CD4-positive, alpha-beta T cell treated with Interleukin-15 for 1 hour (primary cell): ENCODE results near the gene NKPD1.

Experiments
- DNase-seq: peaks from one replicate; pipeline ENCODE4 v3.0.0-alpha.2; 2020

The NKPD1 gene

GRCh38 chr19:45160870-45161737 lies at the start of gene NKPD1:
NKPD1 (minus strand) TSS chr19:45160982; CDS start chr19:45160150, 832 bp downstream.
- DNase-seq = no peak

GRCh38 chr19:45206328-45206727 lies 45.5 kb upstream of the NKPD1 start:
- DNase-seq = no peak

GRCh38 chr19:45205810-45206209 lies 45.0 kb upstream of the NKPD1 start:
- no peak for DNase-seq

GRCh38 chr19:45202637-45203036 lies 41.9 kb upstream of the NKPD1 start:
- DNase-seq = no peak

GRCh38 chr19:45200568-45200967 lies 39.8 kb upstream of the NKPD1 start:
- DNase-seq = no peak

GRCh38 chr19:45195764-45196163 lies 35.0 kb upstream of the NKPD1 start:
- DNase-seq = no peak

GRCh38 chr19:45191375-45191774 lies 30.6 kb upstream of the NKPD1 start:
- DNase-seq = no peak

- DNase-seq = no peak
These were observed 29.2 kb upstream of the NKPD1 start for GRCh38 chr19:45189971-45190370.

- DNase-seq = peak; percentile 28
These were observed 26.8 kb upstream of the NKPD1 start for GRCh38 chr19:45187421-45188100.

- DNase-seq = no peak
These were observed 25.9 kb upstream of the NKPD1 start for GRCh38 chr19:45186509-45187334.

- DNase-seq = no peak
These were observed 23.3 kb upstream of the NKPD1 start for GRCh38 chr19:45184115-45184514.

- DNase-seq = no peak
These were observed 22.0 kb upstream of the NKPD1 start for GRCh38 chr19:45182758-45183157.

- DNase-seq = no peak
These were observed 20.2 kb upstream of the NKPD1 start for GRCh38 chr19:45180936-45181335.

- no peak for DNase-seq
These were observed 19.1 kb upstream of the NKPD1 start for GRCh38 chr19:45179892-45180370.

- DNase-seq = no peak
These were observed 18.5 kb upstream of the NKPD1 start for GRCh38 chr19:45179072-45179891.

GRCh38 chr19:45178262-45179071 lies 17.7 kb upstream of the NKPD1 start, which contains the start of gene BLOC1S3:
BLOC1S3 (plus strand) TSS chr19:45178784; CDS start chr19:45179297, 513 bp downstream.
- peak; percentile 100 for DNase-seq

GRCh38 chr19:45177817-45178261 lies 17.1 kb upstream of the NKPD1 start, which contains the start of gene TRAPPC6A:
TRAPPC6A (minus strand) TSS chr19:45178237; CDS start chr19:45178218, 19 bp downstream.
- DNase-seq = peak; percentile 70

GRCh38 chr19:45175515-45176345 lies 14.9 kb upstream of the NKPD1 start:
- DNase-seq = no peak

GRCh38 chr19:45173816-45174215 lies 13.0 kb upstream of the NKPD1 start:
- no peak for DNase-seq

GRCh38 chr19:45172611-45173208 lies 11.9 kb upstream of the NKPD1 start:
- no peak for DNase-seq
